ENCODE results near the gene FUZ. TPM values are rescaled to one million over a fixed set of nuclear protein-coding genes. Genes with fewer than 3 reads are reported as not detected.

Gene FUZ
- total RNA-seq, 1 donor from 2014 or later = 8.3 TPM

GRCh38 chr19:49850221-49850486 lies 37.1 kb upstream of the FUZ start:
- no peak for TF ChIP-seq CTCF (conservative IDR thresholded peaks at IDR 0.05; ENCODE audit: low read depth, low read length)
- no peak for DNase-seq (ENCODE audit: low read depth)
- H3K4me3 ChIP-seq (ENCODE audit: low read depth, low read length) = peak overlapping the region; percentile 84

DNA sequence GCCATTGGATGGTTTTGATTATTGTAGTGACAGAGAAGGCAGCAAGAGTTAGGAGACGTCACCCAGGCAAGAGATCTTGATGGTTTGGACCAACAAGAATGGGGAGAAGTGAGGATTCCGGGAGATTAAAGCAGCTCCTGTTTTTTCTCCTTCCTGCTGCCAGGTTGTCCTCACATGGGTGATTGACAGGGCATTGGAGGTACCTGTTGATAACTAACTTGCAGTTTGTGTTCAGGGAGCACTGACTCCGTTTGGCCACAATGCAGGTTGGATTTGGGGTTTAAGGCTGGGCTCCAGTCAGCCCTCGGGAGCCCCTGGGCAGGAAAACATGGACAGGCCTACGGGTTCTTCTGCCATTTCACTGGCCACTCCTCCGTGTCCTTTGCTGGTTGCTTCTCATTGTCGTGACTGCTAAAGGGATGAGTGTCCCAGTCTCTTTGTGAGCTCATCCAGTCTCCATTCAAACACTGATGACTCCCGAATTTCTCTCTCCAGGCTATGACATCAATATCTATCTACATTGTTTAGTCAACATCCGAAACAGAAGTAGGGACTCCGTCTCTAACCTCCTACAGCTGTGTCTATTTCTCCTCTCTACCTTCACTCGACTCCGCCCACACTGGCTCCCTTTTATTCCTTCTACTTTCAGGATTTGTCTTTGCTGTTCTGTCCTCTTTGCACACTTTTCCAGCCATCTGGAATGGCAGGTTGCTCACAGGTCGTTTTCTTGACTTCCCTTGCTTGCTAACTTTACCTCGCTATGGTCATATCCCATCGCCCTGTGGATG lies 36.5 kb upstream of the FUZ start:
- DNase-seq (ENCODE audit: low read depth) = no peak
- peak overlapping the region; percentile 84 for H3K4me3 ChIP-seq (ENCODE audit: low read depth, low read length)
- no peak for TF ChIP-seq CTCF (conservative IDR thresholded peaks at IDR 0.05; ENCODE audit: low read depth, low read length)

GRCh38 chr19:49848938-49849337 lies 35.8 kb upstream of the FUZ start:
- H3K4me3 ChIP-seq (ENCODE audit: low read depth, low read length) = no peak overlapping the region
- no peak for DNase-seq (ENCODE audit: low read depth)
- TF ChIP-seq CTCF (conservative IDR thresholded peaks at IDR 0.05; ENCODE audit: low read depth, low read length) = no peak

- peak; percentile 40 for DNase-seq (ENCODE audit: low read depth)
- H3K4me3 ChIP-seq (ENCODE audit: low read depth, low read length) = no peak overlapping the region
- no peak for TF ChIP-seq CTCF (conservative IDR thresholded peaks at IDR 0.05; ENCODE audit: low read depth, low read length)
These were observed 34.9 kb upstream of the FUZ start for GRCh38 chr19:49847731-49848696.

GRCh38 chr19:49846408-49846807 lies 33.3 kb upstream of the FUZ start:
- H3K4me3 ChIP-seq (ENCODE audit: low read depth, low read length) = no peak overlapping the region
- no peak for TF ChIP-seq CTCF (conservative IDR thresholded peaks at IDR 0.05; ENCODE audit: low read depth, low read length)
- DNase-seq (ENCODE audit: low read depth) = no peak

GRCh38 chr19:49845414-49845813 lies 32.3 kb upstream of the FUZ start:
- no peak for DNase-seq (ENCODE audit: low read depth)
- no peak overlapping the region for H3K4me3 ChIP-seq (ENCODE audit: low read depth, low read length)
- no peak for TF ChIP-seq CTCF (conservative IDR thresholded peaks at IDR 0.05; ENCODE audit: low read depth, low read length)
